Astrocyte of the spinal cord (primary cell): ENCODE results near the gene UNC80.

Source experiments
- DNase-seq: peaks from one replicate; pipeline ENCODE4 v3.0.0; 2011; ENCODE audit warnings: low read depth, low spot score
- H3K4me3 ChIP-seq: 2 replicates; pipeline ENCODE4 v1.5.1; 2011; ENCODE audit warnings: low read depth, mild to moderate bottlenecking, low read length, moderate library complexity
- in situ Hi-C: cut with HindIII; loops from 2 replicates; pipeline ENCODE4 v1.10.0; 2017; ENCODE audit warnings: low sequenced_read_pairs
- TF ChIP-seq, protein P1 (sequence below): IDR thresholded peaks from 2 replicates; pipeline ENCODE4 v1.5.1; 2012; ENCODE audit warnings: low read depth, mild to moderate bottlenecking, low read length, inconsistent platforms

Gene UNC80

DNA sequence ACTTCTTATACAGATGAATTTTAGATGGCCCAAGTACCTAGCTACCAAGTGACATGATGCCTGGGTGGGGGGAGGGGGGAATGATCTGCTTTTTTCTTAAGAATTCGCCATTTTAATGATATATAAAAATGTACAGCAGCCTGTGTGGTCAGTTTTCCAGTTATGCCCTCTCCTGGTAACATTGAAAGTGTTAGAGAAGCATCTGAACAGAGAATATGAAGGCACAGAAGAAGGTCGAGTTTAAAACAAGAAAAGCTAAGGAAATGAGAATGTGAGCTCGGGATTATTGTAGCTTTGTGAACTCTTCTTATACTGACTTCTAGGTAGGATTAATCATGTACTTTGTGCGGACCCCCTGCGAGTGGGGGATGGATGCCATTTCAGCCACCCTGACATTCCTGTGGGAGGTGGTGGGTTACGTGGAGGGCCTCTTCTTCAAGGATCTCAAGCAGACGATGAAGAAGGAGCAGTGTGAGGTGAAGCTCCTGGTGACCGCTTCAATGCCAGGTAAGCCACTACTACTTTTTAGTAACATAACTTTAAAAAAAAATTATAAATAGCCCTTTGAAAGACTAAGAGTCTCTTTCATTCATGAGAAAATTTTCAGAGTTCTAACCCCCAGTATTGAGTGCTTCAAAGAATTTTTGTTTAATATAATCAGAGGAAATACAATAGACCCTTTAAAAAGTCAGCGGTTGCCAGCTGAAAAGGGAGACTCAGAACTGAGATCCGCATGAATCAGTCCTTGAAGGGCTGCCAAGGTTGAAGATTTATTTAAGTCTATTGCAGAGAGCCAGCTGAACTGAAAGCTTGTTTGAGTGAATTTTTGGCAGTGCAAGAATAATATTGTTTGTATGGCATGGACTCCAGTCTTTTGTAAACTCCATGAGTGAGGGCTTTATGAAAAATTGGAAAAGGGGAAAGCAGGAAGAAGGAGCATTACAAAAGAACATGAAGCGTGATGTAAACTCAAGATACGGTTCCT, 162.2 kb downstream of the UNC80 start:
- TF ChIP-seq, protein P1, sequence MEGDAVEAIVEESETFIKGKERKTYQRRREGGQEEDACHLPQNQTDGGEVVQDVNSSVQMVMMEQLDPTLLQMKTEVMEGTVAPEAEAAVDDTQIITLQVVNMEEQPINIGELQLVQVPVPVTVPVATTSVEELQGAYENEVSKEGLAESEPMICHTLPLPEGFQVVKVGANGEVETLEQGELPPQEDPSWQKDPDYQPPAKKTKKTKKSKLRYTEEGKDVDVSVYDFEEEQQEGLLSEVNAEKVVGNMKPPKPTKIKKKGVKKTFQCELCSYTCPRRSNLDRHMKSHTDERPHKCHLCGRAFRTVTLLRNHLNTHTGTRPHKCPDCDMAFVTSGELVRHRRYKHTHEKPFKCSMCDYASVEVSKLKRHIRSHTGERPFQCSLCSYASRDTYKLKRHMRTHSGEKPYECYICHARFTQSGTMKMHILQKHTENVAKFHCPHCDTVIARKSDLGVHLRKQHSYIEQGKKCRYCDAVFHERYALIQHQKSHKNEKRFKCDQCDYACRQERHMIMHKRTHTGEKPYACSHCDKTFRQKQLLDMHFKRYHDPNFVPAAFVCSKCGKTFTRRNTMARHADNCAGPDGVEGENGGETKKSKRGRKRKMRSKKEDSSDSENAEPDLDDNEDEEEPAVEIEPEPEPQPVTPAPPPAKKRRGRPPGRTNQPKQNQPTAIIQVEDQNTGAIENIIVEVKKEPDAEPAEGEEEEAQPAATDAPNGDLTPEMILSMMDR = peak; percentile 7
- peak overlapping the region; percentile 17 for H3K4me3 ChIP-seq
- DNase-seq = peak; percentile 91
- in situ Hi-C loops = no loop called here

DNA sequence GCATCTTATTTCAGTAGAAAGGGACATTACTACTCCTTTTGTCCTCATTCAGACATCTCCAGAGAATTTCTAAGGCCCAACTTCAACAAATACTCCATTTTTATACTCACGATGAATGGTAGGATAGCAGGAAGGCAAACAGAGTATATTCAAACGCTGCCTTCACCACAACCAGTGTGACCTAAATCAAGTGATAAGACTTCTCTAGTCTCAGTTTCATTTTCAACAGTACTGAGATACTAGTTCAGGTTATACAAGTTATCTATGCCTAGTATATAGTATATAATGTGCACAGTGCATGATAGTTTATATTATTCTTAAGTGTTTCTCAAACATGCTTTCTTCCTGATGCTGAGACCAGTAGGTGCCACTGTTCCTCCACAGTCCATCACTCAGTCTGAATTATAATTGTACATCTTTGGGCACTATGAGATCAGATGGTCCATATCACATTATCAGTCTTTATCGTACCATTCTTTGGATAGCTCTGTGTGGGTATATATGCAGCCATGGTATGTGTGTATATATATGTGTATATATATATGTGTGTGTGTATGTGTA, 164.6 kb downstream of the UNC80 start:
- no peak overlapping the region for H3K4me3 ChIP-seq
- TF ChIP-seq, protein P1 = peak; percentile 42
- DNase-seq = peak; percentile 51
- in situ Hi-C loops = no loop called here

DNA sequence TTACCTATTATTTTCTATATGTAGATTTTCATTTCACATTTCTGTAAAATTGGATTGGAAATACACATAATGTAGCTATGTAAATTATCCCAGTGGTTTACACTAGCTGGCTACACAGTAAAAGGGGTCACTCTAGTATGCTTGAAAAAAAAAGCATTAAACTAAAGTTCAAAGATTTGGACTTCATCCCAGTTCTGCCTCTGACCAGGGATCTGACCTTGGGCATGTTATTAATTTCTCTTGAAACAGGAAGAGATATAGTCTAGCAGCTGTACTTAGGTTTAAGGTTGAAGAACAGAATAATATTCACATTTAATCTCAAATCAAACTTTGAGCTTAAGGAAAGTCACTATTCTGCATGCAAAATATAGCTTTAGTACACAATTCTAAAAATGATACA, 166.3 kb downstream of the UNC80 start:
- TF ChIP-seq, protein P1 = no peak
- DNase-seq = peak; percentile 43
- H3K4me3 ChIP-seq = no peak overlapping the region
- in situ Hi-C loops = no loop called here

DNA sequence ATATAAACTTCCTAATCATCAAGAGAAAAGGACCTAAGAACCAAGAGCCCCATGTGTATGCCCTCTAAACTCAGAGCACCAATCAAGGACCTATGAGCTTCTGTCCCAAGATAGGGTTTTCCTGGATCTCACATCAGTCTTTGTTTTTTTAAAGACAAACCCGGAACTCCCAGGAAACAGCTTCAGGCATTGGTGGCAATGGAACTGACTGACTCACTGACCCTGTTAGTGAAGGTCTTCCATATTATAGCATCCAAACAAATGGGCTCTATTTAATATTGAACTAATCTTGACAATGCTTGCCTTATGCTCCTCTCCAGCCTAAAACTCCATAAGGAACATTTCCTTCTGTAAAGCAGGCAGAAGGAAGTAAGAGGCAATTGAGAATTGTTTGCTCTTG, 167.3 kb downstream of the UNC80 start:
- no peak overlapping the region for H3K4me3 ChIP-seq
- in situ Hi-C loops = no loop called here
- TF ChIP-seq, protein P1 = no peak
- no peak for DNase-seq

DNA sequence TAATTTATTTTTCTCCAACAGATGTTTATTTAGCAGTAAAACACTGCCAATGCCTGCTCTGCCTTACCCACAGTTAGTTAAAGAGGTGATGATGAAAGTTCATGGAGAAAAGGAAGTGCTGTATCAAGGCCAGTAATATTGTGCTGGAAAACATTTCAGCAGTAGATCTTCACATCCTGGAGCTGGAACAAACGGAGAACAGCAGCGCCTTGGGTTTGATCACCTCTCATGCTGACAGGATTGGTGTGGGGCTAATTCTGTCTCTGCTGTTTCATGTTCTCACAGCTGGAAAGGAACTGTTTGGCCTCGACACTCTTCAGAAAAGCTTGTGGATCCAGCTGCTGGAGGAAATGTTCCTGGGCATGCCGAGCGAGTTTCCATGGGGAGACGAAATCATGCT, 169.3 kb downstream of the UNC80 start:
- H3K4me3 ChIP-seq = no peak overlapping the region
- no peak for DNase-seq
- TF ChIP-seq, protein P1 = no peak
- in situ Hi-C loops = no loop called here

DNA sequence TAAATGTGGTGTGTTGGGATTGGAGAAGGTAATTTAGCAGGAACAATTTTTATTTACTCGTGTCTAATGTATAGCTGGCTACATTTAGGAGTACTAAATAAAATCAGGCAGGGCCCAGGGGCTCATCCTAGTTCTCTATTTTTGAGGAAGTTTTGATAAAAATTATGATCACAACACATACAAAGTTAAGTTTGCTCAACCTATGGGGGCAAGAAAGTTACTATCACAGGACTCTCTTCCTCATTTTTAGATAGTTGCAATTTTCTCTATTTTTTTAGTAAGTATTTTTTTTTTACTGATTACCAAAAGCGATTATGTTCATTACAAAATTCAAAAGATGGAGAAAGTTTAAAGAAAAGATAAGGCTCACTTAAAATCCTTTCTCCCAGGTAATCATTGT, 170.8 kb downstream of the UNC80 start:
- in situ Hi-C loops = no loop called here
- H3K4me3 ChIP-seq = no peak overlapping the region
- DNase-seq = no peak
- TF ChIP-seq, protein P1 = no peak
